SH-SY5Y (cell line): ENCODE data around the gene GASK1A.

ENCODE experiments used
- GATA2 ChIP-seq: IDR thresholded peaks from 2 replicates; pipeline ENCODE4 v1.6.1; 2011; ENCODE audit warnings: mild to moderate bottlenecking, low read depth, low read length
- GATA3 ChIP-seq: IDR thresholded peaks from 2 replicates; pipeline ENCODE4 v1.6.1; 2011; ENCODE audit warnings: low read depth, mild to moderate bottlenecking, low read length, moderate library complexity

DNA sequence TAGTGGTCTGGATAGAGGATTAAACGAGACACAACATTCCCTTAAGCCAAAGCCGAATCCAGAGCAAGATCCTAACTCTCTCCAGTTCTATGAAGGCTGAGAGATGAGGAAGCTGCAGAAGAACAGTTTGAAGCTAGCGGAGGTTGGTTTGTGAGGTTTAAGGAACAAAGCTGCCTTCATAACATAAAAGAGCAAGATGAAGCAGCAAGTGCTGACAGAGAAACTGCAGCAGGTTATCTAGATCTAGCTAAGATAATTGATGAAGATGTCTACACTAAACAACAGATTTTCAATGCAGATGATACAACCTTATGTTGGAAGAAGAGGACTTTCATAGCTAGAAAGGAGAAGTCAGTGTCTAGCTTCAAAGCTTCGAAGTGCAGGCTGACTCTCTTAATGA lies 14.8 kb upstream of the GASK1A start:
- TF ChIP-seq GATA3 (no peak), GATA2 (no peak)
